HG02571 (cell line): ENCODE measurements around the gene CEP112.
"Not testable (repeated sequence)": the region's sequence is repeated elsewhere in the genome, so short reads cannot be mapped to it uniquely, and the experiment has no call there.

Source experiments
- ATAC-seq: cut with Tn5 transposase; IDR thresholded peaks from one replicate; pipeline ENCODE4 v1.9.1; 2021; ENCODE audit warnings: mild to moderate bottlenecking, moderate library complexity; ENCODE audit not compliant: unreplicated experiment

CEP112 gene

GRCh38 chr17:65750166-65750565 lies 441.8 kb downstream of the CEP112 start:
- no peak for ATAC-seq

- no peak for ATAC-seq
These were observed 442.5 kb downstream of the CEP112 start for GRCh38 chr17:65749479-65749878.

GRCh38 chr17:65745241-65745640 lies 446.7 kb downstream of the CEP112 start:
- no peak for ATAC-seq

GRCh38 chr17:65743308-65743655 lies 448.7 kb downstream of the CEP112 start:
- ATAC-seq: no peak

- ATAC-seq: no peak
These were observed 449.3 kb downstream of the CEP112 start for GRCh38 chr17:65742403-65743307.

GRCh38 chr17:65741710-65742109 lies 450.2 kb downstream of the CEP112 start:
- no peak for ATAC-seq

DNA sequence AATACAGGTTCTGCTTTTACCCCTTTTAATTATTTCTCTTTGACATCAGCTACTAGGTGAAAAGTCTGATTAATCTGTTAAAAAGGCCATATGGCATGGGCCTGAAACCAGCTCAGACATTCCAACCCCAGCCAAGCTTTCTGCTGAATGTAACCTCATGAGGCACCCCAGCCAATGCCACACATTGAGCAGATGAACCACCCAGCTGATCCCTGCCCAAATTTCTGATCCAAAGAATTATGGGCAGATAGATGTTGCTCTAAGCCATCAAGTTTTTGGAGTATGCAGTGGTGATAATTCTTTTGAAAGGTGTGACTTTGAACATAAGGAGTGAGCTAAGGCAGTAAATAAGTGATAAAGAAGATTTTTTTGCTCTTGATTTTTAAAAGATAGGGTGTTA lies 452.9 kb downstream of the CEP112 start:
- ATAC-seq: no peak

GRCh38 chr17:65737451-65737850 lies 454.5 kb downstream of the CEP112 start:
- no peak for ATAC-seq

DNA sequence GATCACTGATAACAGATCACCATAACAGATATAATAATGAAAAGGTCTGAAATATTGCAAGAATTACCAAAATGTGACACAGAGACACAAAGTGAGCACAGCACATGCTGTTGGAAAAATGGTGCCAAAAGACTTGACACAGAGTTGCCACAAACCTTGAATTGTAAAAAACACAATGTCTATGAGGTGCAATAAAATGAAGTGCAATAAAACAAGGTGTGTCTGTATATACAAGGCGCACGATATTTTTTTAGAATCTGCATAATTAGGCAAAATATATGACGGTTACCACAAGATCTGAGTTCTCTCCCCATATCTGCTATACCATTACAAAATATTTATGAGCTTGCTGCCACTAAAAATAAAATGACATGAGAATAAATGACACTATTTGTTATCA lies 458.6 kb downstream of the CEP112 start:
- ATAC-seq: no peak

- not testable (repeated sequence) for ATAC-seq
These were observed 459.3 kb downstream of the CEP112 start for GRCh38 chr17:65732667-65733066.

- no peak for ATAC-seq
These were observed 461.2 kb downstream of the CEP112 start for GRCh38 chr17:65730711-65731169.

GRCh38 chr17:65729207-65729606 lies 462.7 kb downstream of the CEP112 start:
- no peak for ATAC-seq

DNA sequence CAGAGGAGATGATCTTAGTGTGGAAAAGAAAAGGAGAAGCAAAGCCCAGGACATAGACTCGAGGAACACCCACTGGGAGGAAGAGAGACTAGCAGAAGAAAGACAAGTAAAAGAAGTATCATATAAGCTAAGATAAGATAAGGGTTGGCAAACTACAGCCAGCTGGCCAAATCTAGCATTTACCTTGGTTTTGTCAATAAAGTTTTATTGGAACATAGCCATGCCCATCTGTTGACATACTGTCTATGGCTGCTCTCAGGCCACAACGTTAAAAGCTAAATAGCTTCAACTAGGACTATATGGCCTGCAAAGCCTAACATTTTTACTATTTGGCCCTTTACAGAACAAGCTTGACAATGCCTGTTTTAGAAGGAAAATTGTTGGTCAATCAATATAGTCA lies 464.1 kb downstream of the CEP112 start:
- ATAC-seq: no peak

DNA sequence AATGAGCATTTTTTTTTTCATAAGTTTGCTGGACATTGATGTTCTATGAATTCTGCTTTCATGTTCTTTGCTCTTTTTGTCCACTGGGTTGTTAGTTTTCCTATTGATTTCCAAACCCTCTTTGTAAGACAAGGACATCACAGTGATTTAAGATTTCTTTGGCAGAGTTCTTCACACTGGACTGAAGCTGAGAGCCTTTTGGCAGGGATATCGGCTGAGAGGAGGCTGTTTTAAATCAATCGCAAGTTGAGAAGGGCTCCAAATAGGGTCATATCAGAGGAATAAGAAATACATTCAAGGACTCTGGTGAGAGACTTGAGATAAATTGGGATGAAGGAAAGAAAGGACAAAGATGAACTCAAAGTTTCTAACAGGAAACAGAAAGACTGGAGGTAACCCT lies 464.7 kb downstream of the CEP112 start:
- no peak for ATAC-seq

DNA sequence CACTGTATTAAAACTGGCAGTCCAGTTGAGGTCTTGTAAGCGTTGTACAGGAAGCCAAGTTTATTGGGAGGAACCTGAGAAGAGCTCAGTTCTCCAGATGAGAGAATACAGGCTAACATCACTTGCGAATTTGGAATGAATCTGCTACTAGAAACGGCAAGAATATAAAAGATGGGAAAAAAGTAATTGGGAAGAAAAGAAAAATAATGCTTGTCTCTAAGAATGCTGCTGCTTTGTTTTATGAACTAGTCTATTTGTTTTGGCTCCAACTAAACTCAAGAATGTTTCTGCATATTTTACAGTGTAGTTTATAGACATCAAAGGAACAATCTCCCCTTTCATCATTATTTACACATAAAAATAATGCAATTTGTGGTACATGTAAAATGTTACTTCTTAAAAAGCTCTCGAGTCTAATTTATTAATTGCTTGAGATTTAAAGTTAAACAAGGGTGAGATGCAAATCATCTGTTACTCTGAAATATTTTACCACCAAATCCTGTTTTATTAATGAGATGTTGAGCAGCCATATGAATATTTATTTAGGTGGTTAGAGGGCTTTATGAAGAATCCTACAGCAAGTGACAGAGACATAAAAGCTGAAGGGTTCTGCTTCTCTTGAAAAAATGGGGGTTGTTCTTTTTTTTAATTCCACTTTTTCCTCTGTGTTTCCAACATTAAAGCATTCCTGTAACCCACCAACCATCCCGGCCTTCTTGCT lies 468.3 kb downstream of the CEP112 start:
- ATAC-seq: no peak

DNA sequence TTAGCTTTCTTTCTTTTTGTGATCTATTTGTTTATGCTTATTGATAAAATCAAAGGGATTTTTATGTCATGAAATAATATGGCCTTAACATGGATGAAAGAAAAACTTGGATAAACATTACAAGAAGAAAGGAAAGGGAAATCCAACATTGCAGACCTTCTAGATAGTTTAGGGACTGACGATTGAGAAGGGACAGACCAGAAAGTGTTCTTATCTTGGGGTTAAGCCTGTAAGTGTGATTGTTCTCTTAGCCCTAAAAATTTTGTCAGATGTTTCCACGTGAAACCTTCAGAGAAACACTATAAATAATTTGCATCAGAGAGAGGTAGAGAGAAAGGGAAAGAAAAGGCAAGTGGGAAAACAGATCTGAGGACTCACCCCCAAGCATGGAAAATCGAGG lies 473.3 kb downstream of the CEP112 start:
- no peak for ATAC-seq

GRCh38 chr17:65712383-65713267 lies 479.3 kb downstream of the CEP112 start:
- no peak for ATAC-seq

DNA sequence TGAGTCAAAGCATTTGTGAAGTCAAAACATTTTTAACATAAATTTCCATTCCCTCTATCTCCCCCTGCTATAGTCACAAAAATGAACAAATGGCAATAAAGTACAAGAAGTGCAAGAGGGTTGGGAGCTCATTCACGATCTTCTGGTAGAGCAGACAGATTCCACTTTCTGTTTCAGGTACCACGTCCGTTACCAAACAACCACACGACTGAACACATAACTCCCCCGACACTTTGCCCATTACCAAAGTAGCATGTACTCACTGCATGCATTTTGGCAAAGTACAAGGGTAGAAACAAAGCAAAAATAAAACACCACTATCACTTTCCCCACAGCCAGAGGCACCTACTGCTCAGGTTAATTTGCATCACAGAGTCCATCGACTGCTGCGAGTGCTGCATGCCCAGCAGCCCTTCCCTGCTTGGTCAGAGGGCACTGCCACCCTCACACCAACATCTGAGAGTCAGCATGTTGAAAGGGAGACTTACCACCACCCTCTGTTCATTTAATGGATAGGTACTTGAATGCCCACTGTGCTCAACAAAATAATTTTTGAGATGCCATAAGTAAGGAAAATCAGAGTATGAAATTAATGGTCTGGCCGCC lies 480.2 kb downstream of the CEP112 start:
- no peak for ATAC-seq

DNA sequence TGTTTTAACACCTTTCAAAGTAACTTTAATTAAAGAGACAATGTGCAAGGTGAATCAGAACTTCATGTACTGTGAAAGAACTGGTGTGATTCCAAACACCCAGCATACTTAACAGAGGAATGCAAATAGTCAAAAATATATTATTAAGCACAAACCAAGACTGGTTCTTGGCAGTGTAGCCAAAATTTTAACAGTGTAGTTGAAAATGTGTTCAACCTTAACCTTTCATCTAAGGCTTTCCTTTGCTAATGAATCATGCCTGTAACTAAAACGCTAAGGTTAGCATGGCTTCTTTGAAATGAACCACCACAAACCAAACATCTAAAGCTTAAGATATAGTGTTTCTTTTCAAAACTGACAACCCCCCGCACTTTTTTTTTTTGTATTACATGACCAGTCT lies 484.2 kb downstream of the CEP112 start:
- no peak for ATAC-seq

- no peak for ATAC-seq
These were observed 487.2 kb downstream of the CEP112 start for GRCh38 chr17:65704731-65705130.

DNA sequence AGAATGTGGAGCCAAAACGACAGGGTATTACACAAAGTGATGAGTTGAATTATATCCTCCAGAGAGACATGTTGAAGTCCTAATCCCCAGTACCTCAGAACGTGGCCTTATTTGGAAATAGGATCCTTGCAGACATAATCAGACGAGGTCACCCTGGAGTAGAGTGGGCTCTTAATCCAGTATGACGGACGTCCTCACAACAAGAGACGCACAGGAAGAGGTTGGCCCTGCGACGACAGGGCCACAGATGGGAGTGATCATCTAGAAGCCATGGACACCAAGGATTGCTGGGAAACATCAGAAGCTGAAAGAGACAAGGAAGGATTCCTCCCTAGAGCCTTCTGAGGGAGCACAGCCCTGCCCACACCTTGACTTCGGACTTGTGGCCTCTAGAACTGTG lies 488.0 kb downstream of the CEP112 start:
- ATAC-seq: no peak
